OCI-LY7 (cell line): ENCODE results near the gene WDR73. TPM values are rescaled to one million over a fixed set of nuclear protein-coding genes. Genes with fewer than 3 reads are reported as not detected.

Source experiments
- BruUV-seq: library from RNA; stranded (reverse); fragments of 400-500 nt; replicated peaks from 2 replicates; lab custom pipeline; 2021; lab: Mats Ljungman, UMichigan
- CTCF ChIA-PET: fragments of 300-600 bp; sonication (Branson Sonifier 250); formaldehyde crosslinking; loops from one replicate; lab custom pipeline; 2022; ENCODE audit warnings: antibody characterized with exemption; ENCODE audit not compliant: unreplicated experiment; lab: Charles Lee
- POLR2A ChIA-PET: fragments of 300-600 bp; sonication (Branson Sonifier 250); formaldehyde crosslinking; loops from one replicate; lab custom pipeline; 2022; ENCODE audit warnings: antibody characterized with exemption; lab: Charles Lee
- DNase-seq: peaks from one replicate; pipeline ENCODE4 v3.0.0-alpha.2; 2015; ENCODE audit warnings: low spot score
- H2AFZ ChIP-seq: fragments of 200-600 bp; sonication (generic), shearing (Covaris generic); 2 replicates; pipeline ENCODE4 v1.6.1; 2014; ENCODE audit warnings: mild to moderate bottlenecking, antibody characterized with exemption, low read length, moderate library complexity
- H3K27ac ChIP-seq: fragments of 200-600 bp; sonication (generic); 2 replicates; pipeline ENCODE4 v1.5.1; 2014; ENCODE audit warnings: mixed run types, low read depth, mild to moderate bottlenecking, moderate library complexity, low read length, inconsistent platforms; ENCODE audit not compliant: poor library complexity, severe bottlenecking
- H3K36me3 ChIP-seq: fragments of 200-600 bp; sonication (generic); 2 replicates; pipeline ENCODE4 v1.6.1; 2014; ENCODE audit warnings: mild to moderate bottlenecking, antibody characterized with exemption, low read length, moderate library complexity, mixed read lengths; ENCODE audit not compliant: insufficient read depth
- H3K4me1 ChIP-seq: fragments of 200-600 bp; sonication (generic); 2 replicates; pipeline ENCODE4 v1.5.1; 2014; ENCODE audit warnings: mild to moderate bottlenecking, low read length; ENCODE audit not compliant: insufficient read depth, poor library complexity, severe bottlenecking
- H3K4me2 ChIP-seq: fragments of 200-600 bp; sonication (generic); 2 replicates; pipeline ENCODE4 v1.6.1; 2014; ENCODE audit warnings: mild to moderate bottlenecking, low read length
- H3K4me3 ChIP-seq: fragments of 200-600 bp; sonication (generic); 2 replicates; pipeline ENCODE4 v1.5.1; 2014; ENCODE audit warnings: mild to moderate bottlenecking, low read depth, low read length; ENCODE audit not compliant: poor library complexity, severe bottlenecking
- H3K79me2 ChIP-seq: fragments of 200-600 bp; sonication (generic); 2 replicates; pipeline ENCODE4 v1.6.1; 2016; ENCODE audit warnings: low read depth, mild to moderate bottlenecking, low read length, moderate library complexity, mixed read lengths; ENCODE audit not compliant: insufficient read depth
- H3K9me2 ChIP-seq: fragments of 200-600 bp; sonication (generic); 2 replicates; pipeline ENCODE4 v1.6.1; 2016; ENCODE audit warnings: mild to moderate bottlenecking, low read length, mixed read lengths; ENCODE audit not compliant: insufficient read depth
- H3K9me3 ChIP-seq: fragments of 200-600 bp; sonication (generic); 2 replicates; pipeline ENCODE4 v1.6.1; 2014; ENCODE audit warnings: mild to moderate bottlenecking, mixed run types, low read length, mixed read lengths
- H4K20me1 ChIP-seq: fragments of 200-600 bp; sonication (generic); 2 replicates; pipeline ENCODE4 v1.6.1; 2014; ENCODE audit warnings: mild to moderate bottlenecking, antibody characterized with exemption, low read length, moderate library complexity, mixed read lengths; ENCODE audit not compliant: insufficient read depth
- EZH2phosphoT487 ChIP-seq: fragments of 200-600 bp; sonication (generic); IDR thresholded peaks from 2 replicates; pipeline ENCODE4 v1.6.1; 2018; ENCODE audit warnings: low read depth, borderline replicate concordance, mild to moderate bottlenecking, mixed run types, antibody characterized with exemption, low read length, moderate library complexity, mixed read lengths
- intact Hi-C: fragments of 100-400 bp; cut with micrococcal nuclease; formaldehyde crosslinking; loops from one replicate; pipeline ENCODE4 v1.10.0; 2022; ENCODE audit not compliant: unreplicated experiment
- total RNA-seq, 2 experiments: library from RNA; depleted of rRNA in 1 of 2; stranded (reverse); fragments of >200 nt in 1 of 2; shearing (Covaris generic) in 1 of 2; gene quantifications; 2 replicates each; pipeline ENCODE4 v1.2.3, GENCODE V29; 2014 to 2022
- TF ChIP-seq, protein P1 (sequence below): fragments of 200-600 bp; sonication (generic); conservative IDR thresholded peaks from 2 replicates; pipeline ENCODE4 v1.5.1; 2014; ENCODE audit warnings: mild to moderate bottlenecking, antibody characterized with exemption, low read length, moderate library complexity, mixed read lengths

Gene WDR73
- total RNA-seq, 2 experiments from 2014 or later, result 28.7 to 38.1 TPM

- no peaks in the 10 kb centered on the region for H3K9me3 ChIP-seq
- H3K79me2 ChIP-seq, result no peaks in the 10 kb centered on the region
- H3K36me3 ChIP-seq, result peaks cover 13% of the 10 kb centered on the region; the same call in 1 of the 2 replicates
- no TSS peak for BruUV-seq
- H3K4me1 ChIP-seq, result peaks cover 33% of the 10 kb centered on the region
- no peak overlapping the region for H3K27ac ChIP-seq
- no peaks in the 10 kb centered on the region for H3K9me2 ChIP-seq
- ChIA-PET POLR2A (interaction anchor here (0.6 to 1.2 kb wide), 4 partner anchors 9 to 75 kb away, joined by 3 to 8 read pairs (median 4); no protein-coding TSS in a partner anchor), CTCF (no interaction called here)
- intact Hi-C loops, result no loop called here
- H2AFZ ChIP-seq, result no peak overlapping the region
- no peak for DNase-seq
- no peak overlapping the region for H3K4me2 ChIP-seq
- H4K20me1 ChIP-seq, result no peaks in the 10 kb centered on the region
- TF ChIP-seq, protein P1, sequence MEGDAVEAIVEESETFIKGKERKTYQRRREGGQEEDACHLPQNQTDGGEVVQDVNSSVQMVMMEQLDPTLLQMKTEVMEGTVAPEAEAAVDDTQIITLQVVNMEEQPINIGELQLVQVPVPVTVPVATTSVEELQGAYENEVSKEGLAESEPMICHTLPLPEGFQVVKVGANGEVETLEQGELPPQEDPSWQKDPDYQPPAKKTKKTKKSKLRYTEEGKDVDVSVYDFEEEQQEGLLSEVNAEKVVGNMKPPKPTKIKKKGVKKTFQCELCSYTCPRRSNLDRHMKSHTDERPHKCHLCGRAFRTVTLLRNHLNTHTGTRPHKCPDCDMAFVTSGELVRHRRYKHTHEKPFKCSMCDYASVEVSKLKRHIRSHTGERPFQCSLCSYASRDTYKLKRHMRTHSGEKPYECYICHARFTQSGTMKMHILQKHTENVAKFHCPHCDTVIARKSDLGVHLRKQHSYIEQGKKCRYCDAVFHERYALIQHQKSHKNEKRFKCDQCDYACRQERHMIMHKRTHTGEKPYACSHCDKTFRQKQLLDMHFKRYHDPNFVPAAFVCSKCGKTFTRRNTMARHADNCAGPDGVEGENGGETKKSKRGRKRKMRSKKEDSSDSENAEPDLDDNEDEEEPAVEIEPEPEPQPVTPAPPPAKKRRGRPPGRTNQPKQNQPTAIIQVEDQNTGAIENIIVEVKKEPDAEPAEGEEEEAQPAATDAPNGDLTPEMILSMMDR, result no peak
- no peak for TF ChIP-seq EZH2phosphoT487
- H3K4me3 ChIP-seq, result no peak overlapping the region
Observed at GRCh38 chr15:84661001-84661400, 6.9 kb upstream of the WDR73 start.

- Histone ChIP-seq H3K4me2 (peak overlapping the region; percentile 83; the same call in 1 of the 2 replicates), H3K9me3 (no peaks in the 10 kb centered on the region), H2AFZ (no peak overlapping the region), H4K20me1 (no peaks in the 10 kb centered on the region), H3K4me3 (no peak overlapping the region), H3K27ac (no peak overlapping the region), H3K36me3 (0 out of 2 replicates have a peak, but pooled peaks cover 6% of the 10 kb centered on the region), H3K9me2 (no peaks in the 10 kb centered on the region), H3K79me2 (no peaks in the 10 kb centered on the region), H3K4me1 (peaks cover 36% of the 10 kb centered on the region)
- TF ChIP-seq EZH2phosphoT487, result no peak
- TF ChIP-seq, protein P1, result no peak
- no TSS peak for BruUV-seq
- ChIA-PET POLR2A (interaction anchor here (0.7 to 1.2 kb wide), 5 partner anchors 9 to 76 kb away, joined by 3 to 8 read pairs (median 3); no protein-coding TSS in a partner anchor), CTCF (interaction anchor here (1.2 kb wide), 1 partner anchor 56 kb away, joined by 4 read pairs; the partner anchor contains the start of gene SEC11A)
- peak; percentile 34 for DNase-seq
- intact Hi-C loops, result loop anchor here (2.0 kb wide), 1 partner anchor 71 kb away; no protein-coding TSS in a partner anchor
Observed at GRCh38 chr15:84659904-84660781, 6.1 kb upstream of the WDR73 start.
